ENCODE results near the gene LRG1.
A peak's percentile ranks its signal among the peaks of the same experiment; 100 is the strongest.

LRG1 gene

DNA sequence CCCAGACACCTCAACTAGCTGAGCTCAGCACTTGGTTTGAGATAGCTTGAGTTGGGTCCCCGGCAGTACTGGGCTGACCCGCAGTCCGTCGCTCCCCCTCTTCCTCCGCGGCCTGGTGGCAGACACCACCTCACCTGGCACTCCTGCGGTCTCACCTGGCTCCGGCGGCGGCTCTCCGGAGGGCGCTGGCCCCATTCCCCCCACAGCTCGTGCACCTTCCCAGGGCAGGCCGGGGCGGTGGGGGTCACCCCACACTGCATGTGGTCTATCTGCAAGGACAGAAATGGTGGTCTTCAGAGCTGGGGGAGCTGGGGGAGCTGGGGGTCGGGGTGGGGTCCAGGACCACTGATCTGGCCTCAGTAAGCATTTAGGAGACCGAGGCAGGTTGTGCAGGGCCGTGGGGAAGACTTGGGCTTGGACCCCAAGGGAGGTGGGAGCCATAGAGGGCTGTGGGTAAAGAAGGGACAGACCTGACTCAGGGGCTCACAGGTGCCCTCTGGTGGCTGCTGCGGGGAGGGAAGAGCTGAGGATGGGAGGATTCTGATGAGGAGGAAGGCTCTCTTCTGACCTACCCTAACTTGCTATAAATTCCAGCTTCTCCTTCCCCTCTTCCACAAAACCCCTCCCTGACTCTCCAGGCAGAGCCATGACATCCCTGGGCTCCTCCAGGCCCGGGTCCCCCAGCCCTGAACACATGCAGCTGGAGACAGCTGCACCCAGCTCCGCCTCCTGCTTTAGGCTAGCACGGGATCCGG lies 14.9 kb downstream of the LRG1 start:
- peak; percentile 43 for DNase-seq

DNA sequence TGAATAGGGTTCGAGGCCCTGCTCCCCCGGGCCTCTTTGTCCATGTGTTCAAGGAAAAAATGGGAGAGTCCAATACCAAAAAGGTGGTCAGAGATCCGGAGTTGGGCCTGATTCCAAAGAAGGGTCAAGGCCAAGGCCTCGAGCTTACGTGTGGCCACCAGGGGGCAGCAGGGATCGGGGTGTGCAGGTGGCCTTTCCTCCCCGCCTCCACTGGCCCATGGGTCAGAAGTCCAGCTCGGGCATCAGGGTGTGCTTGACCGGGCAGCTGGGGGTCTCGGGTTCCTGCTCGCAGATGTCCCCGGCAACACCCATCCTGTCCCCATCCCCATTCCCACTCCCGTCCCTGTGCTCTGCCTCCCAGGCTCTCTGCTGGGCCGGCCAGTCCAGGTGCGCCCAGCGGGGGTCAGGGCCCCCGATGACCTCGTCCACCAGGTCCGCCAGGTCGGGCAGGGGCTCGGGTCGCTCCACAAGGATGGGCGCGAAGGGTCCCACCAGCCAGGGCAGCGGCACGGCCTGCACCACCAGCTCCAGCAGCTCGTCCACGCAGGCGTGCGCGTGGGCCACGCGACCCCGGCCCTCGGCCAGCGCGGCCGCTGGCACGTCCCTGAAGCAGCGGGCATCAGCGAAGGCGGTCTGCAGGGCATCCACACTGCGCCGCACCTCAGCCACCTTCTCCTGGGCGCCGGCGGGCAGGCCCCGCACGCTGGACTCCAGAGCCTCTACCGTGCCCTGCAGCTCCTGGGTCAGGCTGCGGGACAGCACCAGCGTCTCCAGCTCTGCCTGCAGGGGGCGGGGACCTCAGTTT lies 16.3 kb downstream of the LRG1 start:
- no peak for DNase-seq

DNA sequence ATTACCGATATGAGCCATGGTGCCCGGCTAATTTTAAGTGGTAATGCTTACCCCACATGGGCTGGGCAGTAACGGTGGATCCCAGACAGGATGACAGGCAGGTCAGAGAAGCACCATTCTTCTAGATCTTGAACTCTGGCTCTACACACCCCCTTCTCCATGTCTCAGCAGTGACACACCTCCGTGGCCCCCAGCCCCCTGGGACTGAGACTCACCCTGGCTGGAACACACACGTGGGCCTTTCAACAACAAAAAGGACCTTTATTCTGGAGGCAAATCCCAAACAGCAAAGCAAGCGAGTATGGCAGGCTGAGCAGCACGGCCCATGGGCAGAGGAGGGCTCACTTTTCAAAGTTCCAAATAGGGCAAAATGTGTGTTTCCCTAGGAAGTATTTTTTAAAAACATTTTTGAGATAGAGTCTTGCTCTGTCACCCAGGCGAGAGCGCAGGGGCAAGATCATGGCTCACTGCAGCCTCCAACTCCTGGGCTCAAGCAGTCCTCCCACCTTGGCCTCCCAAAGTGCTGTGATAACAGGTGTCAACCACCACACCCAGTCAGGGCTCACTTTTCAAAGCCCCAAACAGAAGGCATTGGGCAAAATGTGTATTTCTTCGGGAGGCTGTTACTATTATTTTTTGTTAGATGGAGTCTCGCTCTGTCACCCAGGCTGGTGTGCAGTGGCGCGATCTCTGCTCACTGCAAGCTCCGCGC lies 17.4 kb downstream of the LRG1 start:
- no peak for DNase-seq

DNA sequence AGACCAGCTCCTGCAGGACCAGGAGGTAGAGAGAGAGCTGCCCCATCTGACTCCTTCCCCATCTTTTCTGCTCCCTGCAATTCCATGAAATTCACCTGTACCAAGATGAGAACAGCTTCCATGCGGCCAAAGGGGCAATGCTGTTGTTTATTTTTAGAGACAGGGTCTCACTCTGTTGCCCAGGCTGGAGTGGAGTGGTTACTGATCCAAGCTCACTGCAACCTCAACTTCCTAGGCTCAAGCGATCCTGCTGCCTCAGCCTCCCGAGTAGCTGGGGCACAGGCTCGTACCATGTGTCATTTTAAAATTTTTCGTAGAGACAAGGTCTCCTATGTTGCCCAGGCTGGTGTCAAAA lies 18.0 kb downstream of the LRG1 start:
- DNase-seq, result no peak

DNA sequence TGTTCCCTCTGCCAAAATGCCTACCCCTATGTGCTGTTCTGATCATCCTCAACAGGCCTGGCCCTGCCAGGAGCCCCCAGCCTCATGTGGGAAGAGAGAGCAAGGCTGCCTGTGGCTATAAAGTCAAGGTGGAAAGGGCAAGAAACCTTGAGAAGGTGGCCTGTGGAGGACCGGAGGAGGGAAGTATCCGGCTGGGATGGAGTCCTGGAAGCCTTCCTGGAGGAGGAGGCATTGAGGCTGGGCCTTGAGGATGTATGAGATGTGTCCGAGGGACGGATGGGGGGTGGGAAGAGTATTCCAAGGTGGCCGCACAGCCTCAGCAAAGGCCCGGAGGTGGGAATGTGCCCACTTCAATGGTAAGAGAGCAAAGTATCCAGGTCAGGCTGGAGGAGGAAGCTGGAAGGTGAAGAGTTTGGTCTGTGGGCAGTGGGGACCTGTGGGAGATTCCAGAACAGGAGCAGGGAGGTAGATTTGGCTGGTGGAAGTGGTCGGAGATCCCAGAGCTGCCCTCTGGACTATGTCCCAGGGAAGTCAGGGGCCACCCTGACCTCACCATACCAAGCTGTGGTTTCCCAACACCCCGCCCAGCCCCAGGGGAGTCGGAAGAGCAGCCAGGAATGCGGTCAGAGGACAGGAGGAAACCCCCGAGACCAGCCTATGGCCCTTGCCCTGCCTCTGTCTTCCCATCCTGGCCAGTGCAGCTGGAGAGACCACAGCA lies 18.5 kb downstream of the LRG1 start:
- DNase-seq, result no peak

DNA sequence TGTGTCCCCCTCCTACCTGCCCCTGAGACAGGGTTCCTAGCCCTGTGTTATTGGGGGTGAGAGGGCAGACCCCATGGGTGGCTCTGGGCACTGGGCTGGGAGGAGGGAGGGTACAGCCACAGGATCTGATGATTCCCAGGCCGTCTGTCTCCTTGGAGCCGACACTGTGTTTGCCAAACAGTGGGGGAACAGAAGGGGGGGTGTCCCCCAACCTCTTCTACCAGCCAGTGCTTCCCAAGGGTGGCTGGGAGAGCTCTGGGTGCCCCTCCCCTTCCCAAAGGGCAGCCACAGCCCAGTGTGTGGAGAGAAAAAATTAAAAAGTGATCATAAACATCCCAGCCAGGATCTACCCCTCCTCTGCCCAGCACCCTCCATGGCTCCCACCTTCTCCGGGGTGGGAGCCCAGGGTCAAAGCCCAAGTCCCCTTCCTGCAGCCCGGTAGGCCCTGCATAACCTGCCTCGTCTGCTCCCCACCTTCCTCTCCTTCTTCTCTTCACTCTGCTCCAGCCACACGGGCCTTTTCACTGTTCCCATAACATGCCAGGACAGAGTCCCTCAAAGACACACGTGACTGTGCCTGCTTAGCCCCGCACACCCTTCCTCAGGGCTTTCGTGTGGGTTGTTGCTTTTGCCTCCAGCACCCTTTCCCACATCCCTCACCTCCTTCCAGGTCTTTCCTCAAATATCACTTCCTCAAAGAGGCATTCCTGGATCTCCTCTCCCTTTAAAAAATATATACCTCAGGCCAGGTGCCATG lies 20.1 kb downstream of the LRG1 start:
- no peak for DNase-seq

DNA sequence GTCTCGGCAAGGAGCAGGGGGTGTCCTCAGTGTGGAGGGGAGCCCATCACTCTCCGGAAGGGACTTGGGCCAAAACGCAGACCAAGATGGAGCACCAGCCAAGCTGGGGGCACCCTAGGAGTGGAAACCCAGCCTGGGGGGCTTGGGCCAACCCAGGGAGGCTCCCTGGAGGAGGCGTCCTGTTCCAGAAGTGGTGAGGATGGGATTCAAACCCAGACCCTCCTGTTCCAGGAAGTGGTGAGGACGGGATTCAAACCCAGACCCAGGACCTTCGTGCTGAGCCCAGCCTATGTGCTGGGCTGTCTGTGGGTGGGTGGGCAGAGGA lies 20.7 kb downstream of the LRG1 start:
- no peak for DNase-seq

DNA sequence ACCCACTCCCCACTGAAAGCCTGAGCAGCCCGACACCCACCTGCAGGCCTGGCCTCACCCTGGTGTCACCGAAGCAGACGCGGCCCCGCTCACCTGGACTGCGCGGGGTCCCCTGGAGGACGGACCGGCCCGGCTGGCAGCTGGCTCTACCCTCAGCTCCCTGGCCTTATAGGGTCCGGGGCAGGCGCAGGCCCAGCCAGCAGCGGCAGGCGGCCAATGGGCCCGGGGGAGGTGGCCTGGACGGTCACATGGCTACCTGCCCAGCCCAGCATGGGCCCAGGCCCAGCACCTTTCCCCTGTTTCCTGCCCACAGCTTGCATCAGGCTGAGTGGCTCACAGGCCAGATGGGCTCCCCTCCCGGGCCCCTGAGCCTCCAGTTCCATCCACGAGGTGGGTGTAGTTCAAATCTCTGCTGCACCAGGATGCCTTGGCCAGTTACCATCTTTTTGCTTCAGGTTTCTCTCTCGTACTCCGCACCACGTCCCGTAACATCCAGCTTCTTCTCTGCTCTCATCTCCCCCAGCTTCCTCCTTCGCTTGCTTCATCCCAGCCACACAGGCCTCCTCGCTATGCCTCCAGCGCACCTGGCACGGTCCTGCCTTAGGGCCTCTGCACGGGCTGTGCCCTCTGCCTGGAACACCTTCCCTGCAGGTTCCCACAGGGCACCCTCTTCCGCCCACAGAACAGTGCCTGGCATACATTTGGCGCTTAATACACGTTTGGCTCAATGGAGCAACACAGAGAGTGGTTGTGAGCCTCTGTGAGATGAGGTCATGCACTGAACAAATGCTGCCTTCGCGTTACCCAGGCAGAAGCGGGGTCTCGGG lies 21.3 kb downstream of the LRG1 start, which contains the start of gene PLIN4:
PLIN4 (minus strand) TSS at position 142 of the 827 bp plus-strand sequence. CDS start 214 bp downstream, outside the sequence.
- no peak for DNase-seq

DNA sequence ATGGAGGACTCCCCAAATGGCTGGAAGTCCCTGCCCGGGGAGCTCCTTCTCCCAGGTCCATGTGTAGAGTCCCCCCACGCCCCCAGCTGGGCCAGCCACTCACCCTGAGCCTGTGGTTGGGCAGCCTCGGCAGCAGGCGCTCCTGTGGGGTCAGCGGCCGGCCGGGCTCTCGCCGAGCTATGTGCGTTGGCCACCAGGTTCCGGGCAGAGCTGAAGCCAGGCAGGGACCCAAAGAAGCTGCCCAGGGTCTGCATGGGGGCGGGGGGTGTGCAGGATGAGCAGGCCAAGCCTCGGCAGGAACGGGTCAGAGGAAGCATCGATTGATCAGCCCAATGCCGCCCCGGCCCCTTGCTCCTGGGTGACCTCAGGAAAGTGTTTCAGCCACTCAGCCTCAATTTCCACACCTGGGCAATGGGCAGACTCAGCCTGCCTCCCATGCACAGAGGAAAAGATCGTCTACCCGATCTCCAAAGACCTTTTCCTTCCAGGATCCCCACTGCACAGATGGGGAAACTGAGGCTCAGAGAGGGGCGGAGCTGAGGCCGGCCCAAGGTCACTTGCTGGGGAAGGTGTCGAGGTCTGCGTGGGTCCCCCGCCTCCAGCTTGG lies 22.3 kb downstream of the LRG1 start:
- DNase-seq, result no peak

DNA sequence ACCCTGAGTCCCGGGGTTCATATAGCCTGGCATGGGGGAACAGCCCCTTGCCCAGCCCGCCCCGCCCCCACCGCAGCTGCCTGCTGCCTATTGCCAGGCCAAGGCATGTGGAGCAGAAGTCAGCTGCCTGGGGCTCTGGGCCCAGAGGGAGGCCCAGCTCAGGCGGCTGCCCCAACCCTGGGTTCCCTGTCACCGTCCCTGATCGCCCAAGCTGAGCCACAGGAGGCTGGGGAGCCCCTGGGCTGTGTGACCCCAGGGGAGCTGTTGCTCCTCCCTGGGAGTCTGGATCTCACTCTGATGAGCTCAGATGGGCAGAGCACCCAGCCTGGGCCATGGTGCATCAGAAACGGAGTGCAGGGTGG lies 22.9 kb downstream of the LRG1 start:
- no peak for DNase-seq

DNA sequence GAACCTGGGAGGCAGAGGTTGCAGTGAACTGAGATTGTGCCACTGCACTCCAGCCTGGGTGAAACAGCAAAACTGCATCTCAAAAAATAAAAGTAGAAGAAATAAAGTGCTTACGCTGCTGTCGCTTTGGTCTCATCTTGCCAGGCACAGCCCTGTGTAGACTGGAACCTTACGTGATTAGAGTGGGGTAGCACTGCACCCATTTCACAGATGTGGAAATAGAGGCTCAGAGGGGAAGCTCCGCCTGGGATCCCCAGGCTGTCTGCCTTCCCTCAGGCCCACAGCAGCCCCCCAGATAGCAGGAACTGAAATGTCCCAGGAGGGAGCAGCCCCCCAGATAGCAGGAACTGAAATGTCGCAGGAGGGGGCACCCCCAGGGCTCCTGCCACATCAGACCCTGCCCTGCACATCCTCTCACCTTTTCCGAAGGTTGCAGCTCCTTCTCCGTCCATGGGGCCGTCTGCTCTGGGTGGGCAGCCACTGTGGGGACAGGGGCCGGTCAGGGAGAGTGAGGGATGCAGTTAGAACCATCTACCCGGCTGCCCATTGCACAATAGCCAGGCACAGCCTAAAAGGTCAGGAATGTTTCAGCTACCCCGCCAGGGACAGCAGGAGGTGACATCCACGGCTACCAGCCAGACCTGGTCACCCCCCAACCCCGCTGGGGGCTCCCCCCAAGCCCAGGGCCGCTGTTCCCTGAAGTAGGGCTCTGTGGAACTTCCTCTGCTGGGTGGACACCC lies 23.5 kb downstream of the LRG1 start:
- DNase-seq, result no peak

DNA sequence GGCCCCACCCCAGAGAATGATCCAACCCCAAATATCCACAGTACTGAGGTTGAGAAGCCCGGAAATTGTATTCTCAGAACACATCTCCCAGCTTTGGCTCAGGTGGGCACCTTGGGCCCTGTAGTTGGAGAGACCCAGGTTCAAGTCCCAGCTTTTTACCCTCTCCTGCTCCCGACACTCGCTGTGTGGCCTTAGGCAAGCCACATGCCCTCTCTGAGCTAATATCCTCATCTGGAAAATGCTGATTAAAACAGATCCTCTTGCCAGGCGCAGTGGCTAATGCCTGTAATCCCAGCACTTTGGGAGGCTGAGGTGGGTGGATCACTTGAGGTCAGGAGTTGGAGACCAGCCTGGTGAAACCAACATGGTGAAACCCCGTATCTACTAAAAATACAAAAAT lies 24.1 kb downstream of the LRG1 start:
- DNase-seq, result no peak

DNA sequence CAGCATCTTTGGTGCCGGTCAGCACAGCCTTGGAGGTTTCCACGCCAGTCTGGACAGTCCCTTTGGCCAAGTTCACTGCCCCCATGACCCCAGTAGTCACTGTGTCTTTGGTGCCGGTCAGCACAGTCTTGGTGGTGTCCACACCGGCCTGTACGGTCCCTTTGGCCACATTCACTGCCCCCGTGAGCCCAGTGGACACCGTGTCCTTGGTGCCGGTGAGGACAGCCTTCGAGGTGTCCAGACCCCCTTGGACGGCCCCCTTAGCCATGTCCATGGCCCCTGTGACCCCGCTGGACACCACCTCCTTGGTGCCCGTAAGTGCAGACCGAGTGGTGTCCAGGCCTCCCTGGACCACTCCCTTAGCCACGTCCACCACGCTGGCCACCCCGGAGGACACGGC lies 26.6 kb downstream of the LRG1 start:
- no peak for DNase-seq

DNA sequence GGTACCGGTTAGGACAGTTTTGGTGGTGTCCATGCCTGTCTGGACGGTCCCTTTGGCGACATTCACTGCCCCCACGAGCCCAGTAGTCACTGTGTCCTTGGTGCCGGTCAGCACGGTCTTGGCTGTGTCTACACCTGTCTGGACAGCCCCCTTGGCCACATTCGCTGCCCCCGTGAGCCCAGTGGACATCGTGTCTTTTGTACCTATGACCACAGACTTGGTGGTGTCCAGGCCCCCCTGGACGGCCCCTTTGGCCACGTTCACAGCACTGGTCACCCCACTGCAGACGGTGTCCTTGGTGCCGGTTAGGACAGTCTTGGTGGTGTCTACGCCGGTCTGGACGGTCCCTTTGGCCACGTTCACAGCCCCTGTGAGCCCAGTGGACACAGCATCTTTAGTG lies 27.8 kb downstream of the LRG1 start:
- DNase-seq, result no peak

DNA sequence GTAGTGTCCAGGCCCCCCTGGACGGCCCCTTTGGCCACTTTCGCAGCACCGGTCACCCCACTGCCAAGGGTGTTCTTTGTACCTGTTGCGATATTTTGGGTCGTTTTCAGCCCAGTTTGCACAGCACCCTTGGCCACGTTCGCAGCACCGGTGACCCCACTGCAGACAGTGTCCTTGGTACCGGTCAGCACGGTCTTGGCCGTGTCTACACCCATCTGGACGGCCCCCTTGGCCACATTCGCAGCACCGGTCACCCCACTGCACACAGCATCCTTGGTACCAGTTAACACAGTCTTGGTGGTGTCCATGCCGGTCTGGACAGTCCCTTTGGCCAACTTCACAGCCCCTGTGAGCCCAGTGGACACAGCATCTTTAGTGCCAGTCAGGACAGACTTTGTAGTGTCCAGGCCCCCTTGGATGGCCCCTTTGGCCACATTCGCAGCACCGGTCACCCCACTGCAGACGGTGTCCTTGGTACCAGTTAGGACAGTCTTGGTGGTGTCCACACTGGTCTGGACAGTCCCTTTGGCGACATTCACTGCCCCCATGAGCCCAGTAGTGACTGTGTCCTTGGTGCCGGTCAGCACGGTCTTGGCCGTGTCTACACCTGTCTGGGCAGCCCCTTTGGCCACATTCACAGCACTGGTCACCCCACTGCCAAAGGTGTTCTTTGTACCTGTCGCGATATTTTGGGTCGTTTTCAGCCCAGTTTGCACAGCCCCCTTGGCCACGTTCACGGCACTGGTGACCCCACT lies 28.4 kb downstream of the LRG1 start:
- DNase-seq, result no peak

DNA sequence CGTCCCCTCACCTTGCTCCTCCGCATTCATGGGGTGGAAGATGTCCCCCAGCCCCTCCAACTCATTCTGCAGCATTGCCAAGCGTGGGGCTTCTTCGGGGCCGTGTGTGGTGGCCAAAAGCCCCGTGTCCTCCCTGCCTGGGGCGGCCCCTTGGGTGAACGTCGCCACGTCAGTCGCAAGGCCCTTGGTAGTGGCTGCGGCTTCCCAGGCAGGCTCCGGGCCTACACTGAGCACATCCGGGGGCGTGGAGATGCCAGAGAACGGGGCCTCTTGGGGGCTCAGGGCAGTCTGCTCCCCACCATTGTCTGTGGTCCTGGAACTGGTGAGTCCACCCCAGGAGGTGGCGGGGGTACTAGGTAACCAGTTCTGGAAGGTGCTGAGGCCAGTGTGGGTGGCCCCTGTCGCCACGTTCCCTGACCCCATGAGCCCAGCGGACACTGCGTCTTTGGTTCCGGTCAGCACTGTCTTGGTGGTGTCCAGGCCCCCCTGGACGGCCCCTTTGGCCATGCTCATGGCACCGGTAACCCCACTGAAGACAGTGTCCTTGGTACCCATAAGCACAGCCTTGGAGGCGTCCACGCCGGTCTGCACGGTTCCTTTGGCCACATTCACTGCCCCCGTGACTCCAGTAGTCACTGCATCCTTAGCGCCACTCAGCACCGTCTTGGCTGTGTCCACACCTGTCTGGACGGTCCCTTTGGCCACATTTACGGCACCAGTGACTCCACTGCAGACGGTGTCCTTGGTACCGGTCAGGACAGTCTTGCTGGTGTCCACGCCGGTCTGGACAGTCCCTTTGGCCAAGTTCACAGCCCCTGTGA lies 29.2 kb downstream of the LRG1 start:
- no peak for DNase-seq

DNA sequence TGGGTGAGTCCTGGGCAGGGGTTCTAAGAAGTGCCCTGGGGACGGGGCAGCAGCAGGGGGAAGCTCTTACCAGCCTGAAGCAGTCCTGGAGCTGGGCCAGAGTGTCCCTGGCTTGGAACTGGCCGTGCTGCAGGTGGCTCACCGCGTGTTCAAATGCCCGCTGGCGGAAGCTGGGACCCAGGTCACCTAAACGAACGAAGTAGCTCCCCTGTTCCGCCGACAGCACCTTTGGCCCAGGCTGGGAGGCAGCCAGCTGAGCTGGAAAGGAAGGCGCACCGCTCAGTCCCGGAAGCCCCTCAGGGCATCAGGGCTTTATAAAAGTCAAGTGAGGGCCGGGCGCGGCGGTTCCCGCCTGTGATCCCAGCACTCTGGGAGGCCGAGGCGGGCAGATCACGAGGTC lies 31.1 kb downstream of the LRG1 start:
- no peak for DNase-seq

DNA sequence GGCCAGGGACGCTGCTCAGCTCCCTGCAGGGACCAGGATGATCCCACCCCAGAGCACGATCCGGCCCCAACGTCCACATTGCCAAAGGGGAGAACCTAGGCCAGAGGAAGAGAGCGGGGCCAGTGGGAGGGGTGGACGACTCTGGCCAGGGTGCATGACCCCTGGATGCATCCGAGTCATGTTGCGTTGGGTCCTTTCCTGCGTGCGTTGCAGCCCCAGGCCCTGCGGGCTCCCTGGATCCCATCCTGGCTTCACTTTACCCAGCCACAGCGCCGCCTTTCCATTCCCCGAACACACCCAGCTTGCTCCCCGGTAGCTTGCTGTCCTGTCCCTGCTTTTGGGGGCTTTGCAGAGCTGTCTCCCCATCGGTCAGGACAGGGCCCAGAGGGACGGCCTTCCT lies 32.0 kb downstream of the LRG1 start:
- DNase-seq, result no peak

DNA sequence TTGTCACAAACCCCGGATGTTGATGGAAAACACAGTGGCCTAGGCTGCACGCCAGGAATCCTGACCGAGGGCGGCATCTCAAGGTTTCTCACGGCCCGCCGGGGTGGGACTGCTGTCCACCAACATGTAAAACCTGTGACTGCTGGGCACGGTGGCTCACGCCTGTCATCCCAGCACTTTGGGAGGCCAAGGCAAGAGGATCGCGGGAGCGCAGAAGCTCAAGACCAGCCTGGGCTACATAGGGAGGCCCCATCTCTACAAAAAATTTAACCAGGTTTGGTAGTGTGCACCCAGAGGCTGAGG lies 32.7 kb downstream of the LRG1 start:
- DNase-seq, result no peak

Data from effector CD8-positive, alpha-beta T cell (primary cell).